ENCODE measurements around the gene CBX4. TPM values are rescaled to one million over a fixed set of nuclear protein-coding genes. Genes with fewer than 3 reads are reported as not detected.
A peak's percentile ranks its signal among the peaks of the same experiment; 100 is the strongest.

Gene CBX4
- total and polyA plus RNA-seq, 2 of the 4 experiments (the other 2 are of a cell fraction): 3.2 to 9.4 TPM

DNA sequence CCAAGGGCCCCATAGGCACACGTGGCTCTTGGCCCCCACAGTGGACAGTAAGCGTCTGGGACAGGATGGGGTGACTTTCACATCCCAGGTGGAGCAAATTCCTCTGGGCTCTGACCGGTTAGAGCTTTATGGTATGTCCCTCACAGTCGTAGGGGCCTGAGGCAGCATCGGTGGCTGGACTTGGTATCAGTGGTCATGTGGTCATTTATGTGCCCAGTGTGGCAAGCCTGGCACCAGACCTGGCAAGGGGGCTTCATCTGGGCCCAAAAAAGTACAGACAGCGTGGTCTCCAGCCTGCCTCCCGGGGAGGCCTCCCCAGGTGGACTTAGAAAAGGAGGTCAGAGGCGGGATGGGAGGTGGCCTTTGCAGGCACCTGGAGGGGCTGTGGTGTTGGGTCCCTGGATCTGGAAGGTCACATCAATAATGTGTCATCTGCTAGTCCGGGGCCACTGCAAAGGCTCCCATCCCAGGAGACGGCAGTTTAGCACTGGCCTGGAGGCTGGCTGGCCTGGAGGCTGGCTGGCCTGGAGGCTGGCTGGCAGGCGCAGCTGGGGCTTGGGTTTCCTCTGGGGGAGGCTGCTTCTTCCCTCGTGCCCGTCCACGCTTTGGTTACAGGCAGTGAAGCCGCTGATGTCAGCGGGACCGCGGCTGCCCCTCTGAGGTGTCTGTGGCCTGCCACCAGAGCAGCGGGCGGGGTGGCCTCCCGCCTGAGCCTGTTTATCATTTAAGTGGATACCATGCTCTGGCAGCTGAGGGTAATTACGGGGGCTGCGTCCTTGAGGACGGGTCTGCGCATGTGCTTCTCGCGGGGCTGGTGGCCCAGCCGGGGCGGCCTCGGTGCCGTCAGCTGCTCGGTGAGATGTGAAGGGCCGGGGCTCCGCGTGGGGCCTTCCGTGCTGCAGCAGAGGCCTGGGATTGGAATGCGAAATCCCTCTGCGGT lies 20.7 kb upstream of the CBX4 start:
- BruUV-seq (replicated peaks): no TSS peak
- CTCF ChIA-PET: no interaction called here

More for the DNA sequence above, 20.7 kb upstream of the CBX4 start:
- no peak overlapping the region for H3K23ac ChIP-seq (ENCODE audit: low read depth, low read length)
- dilution Hi-C loops (cut with HindIII; ENCODE audit: low sequenced_read_pairs, unreplicated experiment): no loop called here
- in situ Hi-C loops (cut with MboI; ENCODE audit: low sequenced_read_pairs): no loop called here
- no peak overlapping the region for H3K4me3 ChIP-seq (ENCODE audit: insufficient read depth, low read depth, low read length)
- no peak overlapping the region for H3K56ac ChIP-seq (ENCODE audit: extremely low read depth, insufficient read depth, low read length)
- H3K4me2 ChIP-seq (ENCODE audit: low read depth, low read length): no peak overlapping the region
- H2AFZ ChIP-seq (replicated peaks; ENCODE audit: low read length, poor library complexity): peak overlapping the region; percentile 51
- H4K20me1 ChIP-seq (ENCODE audit: insufficient read depth, low read length): no peaks in the 10 kb centered on the region
- POLR2A ChIA-PET (ENCODE audit: unreplicated experiment): no interaction called here
- ATAC-seq (ENCODE audit: low read depth): no peak
- H3K4ac ChIP-seq (ENCODE audit: low read depth, low read length): no peak overlapping the region
- TF ChIP-seq RCOR1 (IDR thresholded peaks at IDR 0.05; ENCODE audit: insufficient replicate concordance, low read length) (no peak), POLR2A (IDR thresholded peaks at IDR 0.05; ENCODE audit: low read depth, low read length) (no peak), NFE2L2 (IDR thresholded peaks at IDR 0.05; ENCODE audit: low read depth, low read length) (no peak)
- TF ChIP-seq, protein P1, sequence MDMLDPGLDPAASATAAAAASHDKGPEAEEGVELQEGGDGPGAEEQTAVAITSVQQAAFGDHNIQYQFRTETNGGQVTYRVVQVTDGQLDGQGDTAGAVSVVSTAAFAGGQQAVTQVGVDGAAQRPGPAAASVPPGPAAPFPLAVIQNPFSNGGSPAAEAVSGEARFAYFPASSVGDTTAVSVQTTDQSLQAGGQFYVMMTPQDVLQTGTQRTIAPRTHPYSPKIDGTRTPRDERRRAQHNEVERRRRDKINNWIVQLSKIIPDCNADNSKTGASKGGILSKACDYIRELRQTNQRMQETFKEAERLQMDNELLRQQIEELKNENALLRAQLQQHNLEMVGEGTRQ (IDR thresholded peaks at IDR 0.05; ENCODE audit: low read depth, low read length): no peak
- H2AK5ac ChIP-seq (ENCODE audit: low read depth, low read length): no peak overlapping the region
- H2BK5ac ChIP-seq (ENCODE audit: low read depth, low read length, poor library complexity, severe bottlenecking): no peak overlapping the region
- no peak overlapping the region for H4K8ac ChIP-seq (ENCODE audit: low read depth in 2 of 2, low read length in 2 of 2)
- no peak overlapping the region for H3K18ac ChIP-seq (ENCODE audit: low read depth, low read length)
- intact Hi-C loops (cut with micrococcal nuclease): loop anchor here (10.0 kb wide), 1 partner anchor 45 kb away; no protein-coding TSS in a partner anchor
- no peaks in the 10 kb centered on the region for H3K9me3 ChIP-seq (ENCODE audit: control insufficient read depth, insufficient read depth, low read length)
- peaks cover 43% of the 10 kb centered on the region; the same call in 1 of the 2 replicates for H3K27me3 ChIP-seq (ENCODE audit: control insufficient read depth, insufficient read depth, low read length)
- H3K14ac ChIP-seq (replicated peaks; ENCODE audit: low read depth, low read length): no peak overlapping the region
- peak overlapping the region; percentile 13 for H2AK9ac ChIP-seq (replicated peaks; ENCODE audit: low read depth, low read length, poor library complexity)
- no peak overlapping the region for H2BK15ac ChIP-seq (ENCODE audit: low read depth, low read length)
- no peaks in the 10 kb centered on the region; the same call in 1 of the 2 replicates for H3K9me1 ChIP-seq (ENCODE audit: insufficient read depth, low read length)
- H4K5ac ChIP-seq (ENCODE audit: low read depth, low read length): no peak overlapping the region
- H3K9ac ChIP-seq (ENCODE audit: low read depth, low read length): no peak overlapping the region
- no peaks in the 10 kb centered on the region for H3K36me3 ChIP-seq (ENCODE audit: control insufficient read depth, insufficient read depth, low read length)
- WGBS, 2 experiments (ENCODE audit: extremely low coverage in 2 of 2, insufficient read length in 1 of 2): 63% methylated on average over 23 of the region's 38 CpGs; no CpG with 5 or more reads in 1 of the 2 experiments
- H4K91ac ChIP-seq (ENCODE audit: insufficient read depth, low read depth, low read length): no peak overlapping the region
- H2BK20ac ChIP-seq (ENCODE audit: low read depth, low read length): no peak overlapping the region
- no peak overlapping the region for H2BK120ac ChIP-seq (ENCODE audit: low read depth, low read length)
- H3K27ac ChIP-seq (ENCODE audit: insufficient read depth, low read length): no peak overlapping the region
- no peaks in the 10 kb centered on the region for H3K79me1 ChIP-seq (ENCODE audit: low read depth in 1 of 2, low read length in 2 of 2)
- no peak for DNase-seq
- no peaks in the 10 kb centered on the region for H3K4me1 ChIP-seq (ENCODE audit: control insufficient read depth, insufficient read depth, low read length)

Data from IMR-90 (cell line).